NCI-H146 treated with DMSO at 0.1 percent for 48 hours (cell line): ENCODE data around the gene SPEG.

Experiments
- DNase-seq: peaks from one replicate; lab custom pipeline; 2025; ENCODE audit not compliant: unreplicated experiment; lab: John Stamatoyannopoulos, UW

Gene SPEG

GRCh38 chr2:219475697-219476651, 41.3 kb downstream of the SPEG start:
- DNase-seq = no peak

DNA sequence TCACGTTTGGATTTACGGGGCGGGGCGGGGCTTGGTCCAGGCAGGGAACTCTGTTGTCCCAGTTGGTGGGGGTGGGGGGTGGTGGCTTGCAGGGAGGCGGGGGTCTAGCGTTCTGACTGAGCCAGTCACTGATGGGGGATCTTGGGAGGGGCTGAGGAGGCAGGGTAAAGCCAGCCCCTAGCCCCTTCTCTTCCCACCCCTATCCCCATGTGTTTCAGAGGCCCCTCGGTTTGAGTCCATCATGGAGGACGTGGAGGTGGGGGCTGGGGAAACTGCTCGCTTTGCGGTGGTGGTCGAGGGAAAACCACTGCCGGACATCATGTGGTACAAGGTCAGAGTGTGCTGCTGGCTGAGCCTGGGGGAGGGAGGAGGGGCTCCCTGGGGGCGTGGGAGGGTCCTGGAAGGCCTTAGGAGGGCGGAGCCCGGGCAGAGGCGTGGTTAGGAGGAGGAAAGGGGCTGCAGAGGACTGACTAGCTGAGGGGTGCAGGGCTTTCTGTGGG, 42.1 kb downstream of the SPEG start:
- no peak for DNase-seq

- no peak for DNase-seq
Observed at GRCh38 chr2:219477179-219477578, 42.5 kb downstream of the SPEG start.

DNA sequence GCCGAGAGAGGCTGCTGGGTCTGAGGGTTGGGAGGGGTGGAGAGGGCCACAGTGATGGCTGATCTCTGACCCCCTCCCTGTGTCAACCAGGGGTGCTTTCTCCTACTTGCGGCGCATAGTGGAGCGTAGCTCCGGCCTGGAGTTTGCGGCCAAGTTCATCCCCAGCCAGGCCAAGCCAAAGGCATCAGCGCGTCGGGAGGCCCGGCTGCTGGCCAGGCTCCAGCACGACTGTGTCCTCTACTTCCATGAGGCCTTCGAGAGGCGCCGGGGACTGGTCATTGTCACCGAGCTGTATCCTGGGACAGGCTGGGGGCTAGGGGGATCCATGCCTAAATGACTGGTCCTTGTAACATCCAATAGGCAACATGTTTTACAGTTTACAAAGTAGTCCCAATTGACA, 43.2 kb downstream of the SPEG start:
- no peak for DNase-seq

DNA sequence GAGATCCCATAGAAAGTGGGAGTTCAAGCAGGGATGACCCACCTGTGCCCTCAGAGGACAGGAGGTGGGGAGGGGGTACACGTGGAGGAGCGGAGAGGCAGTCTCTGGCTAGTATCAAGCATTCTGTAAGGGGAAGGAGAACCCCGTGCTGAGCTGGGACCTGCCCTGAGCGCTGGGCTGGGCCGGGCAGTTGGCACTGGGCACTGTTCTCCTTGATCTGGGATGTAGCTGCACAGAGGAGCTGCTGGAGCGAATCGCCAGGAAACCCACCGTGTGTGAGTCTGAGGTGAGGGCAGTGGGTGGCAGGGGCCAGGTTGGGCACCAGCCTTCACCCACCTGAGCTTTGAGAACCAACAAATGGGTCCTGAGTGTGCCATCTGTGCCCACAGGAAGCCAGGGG, 44.3 kb downstream of the SPEG start:
- no peak for DNase-seq

DNA sequence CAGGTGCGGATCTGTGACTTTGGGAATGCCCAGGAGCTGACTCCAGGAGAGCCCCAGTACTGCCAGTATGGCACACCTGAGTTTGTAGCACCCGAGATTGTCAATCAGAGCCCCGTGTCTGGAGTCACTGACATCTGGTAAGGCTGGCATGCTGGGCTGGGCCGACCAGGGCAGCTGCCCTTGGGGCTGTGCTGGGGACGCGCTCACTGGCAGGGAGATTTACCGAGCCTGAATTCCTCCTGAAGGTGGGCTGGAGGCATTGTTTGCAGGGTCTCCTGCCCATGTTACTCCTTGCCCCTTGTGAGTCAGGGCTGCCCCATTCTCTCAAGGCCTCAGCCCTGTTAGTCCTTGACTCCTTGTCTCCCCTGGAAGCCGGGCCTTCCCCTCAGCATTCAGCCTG, 45.4 kb downstream of the SPEG start:
- no peak for DNase-seq

DNA sequence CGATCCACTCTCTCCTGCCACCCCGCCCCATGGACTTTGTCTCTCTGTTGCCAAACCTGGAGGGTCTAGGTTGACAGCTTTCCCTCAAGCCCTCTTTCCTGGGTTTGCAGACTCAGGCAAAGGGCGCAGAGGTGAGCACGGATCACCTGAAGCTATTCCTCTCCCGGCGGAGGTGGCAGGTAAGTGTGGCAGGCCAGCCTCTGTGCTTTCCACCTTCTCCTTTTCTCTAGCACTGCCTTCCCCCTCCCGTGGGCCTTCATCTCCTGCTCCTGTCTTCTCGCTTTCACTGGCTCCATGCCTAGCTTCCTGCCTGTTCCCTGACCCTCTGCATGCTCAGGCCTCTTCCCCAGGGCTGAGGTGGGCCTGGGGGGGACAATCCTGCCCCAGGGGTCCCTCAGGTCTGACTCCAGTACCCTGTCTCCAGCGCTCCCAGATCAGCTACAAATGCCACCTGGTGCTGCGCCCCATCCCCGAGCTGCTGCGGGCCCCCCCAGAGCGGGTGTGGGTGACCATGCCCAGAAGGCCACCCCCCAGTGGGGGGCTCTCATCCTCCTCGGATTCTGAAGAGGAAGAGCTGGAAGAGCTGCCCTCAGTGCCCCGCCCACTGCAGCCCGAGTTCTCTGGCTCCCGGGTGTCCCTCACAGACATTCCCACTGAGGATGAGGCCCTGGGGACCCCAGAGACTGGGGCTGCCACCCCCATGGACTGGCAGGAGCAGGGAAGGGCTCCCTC, 48.2 kb downstream of the SPEG start:
- no peak for DNase-seq

DNA sequence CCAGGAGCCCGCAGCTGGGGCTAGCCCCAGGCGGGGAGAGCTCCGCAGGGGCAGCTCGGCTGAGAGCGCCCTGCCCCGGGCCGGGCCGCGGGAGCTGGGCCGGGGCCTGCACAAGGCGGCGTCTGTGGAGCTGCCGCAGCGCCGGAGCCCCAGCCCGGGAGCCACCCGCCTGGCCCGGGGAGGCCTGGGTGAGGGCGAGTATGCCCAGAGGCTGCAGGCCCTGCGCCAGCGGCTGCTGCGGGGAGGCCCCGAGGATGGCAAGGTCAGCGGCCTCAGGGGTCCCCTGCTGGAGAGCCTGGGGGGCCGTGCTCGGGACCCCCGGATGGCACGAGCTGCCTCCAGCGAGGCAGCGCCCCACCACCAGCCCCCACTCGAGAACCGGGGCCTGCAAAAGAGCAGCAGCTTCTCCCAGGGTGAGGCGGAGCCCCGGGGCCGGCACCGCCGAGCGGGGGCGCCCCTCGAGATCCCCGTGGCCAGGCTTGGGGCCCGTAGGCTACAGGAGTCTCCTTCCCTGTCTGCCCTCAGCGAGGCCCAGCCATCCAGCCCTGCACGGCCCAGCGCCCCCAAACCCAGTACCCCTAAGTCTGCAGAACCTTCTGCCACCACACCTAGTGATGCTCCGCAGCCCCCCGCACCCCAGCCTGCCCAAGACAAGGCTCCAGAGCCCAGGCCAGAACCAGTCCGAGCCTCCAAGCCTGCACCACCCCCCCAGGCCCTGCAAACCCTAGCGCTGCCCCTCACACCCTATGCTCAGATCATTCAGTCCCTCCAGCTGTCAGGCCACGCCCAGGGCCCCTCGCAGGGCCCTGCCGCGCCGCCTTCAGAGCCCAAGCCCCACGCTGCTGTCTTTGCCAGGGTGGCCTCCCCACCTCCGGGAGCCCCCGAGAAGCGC, 49.1 kb downstream of the SPEG start:
- no peak for DNase-seq

DNA sequence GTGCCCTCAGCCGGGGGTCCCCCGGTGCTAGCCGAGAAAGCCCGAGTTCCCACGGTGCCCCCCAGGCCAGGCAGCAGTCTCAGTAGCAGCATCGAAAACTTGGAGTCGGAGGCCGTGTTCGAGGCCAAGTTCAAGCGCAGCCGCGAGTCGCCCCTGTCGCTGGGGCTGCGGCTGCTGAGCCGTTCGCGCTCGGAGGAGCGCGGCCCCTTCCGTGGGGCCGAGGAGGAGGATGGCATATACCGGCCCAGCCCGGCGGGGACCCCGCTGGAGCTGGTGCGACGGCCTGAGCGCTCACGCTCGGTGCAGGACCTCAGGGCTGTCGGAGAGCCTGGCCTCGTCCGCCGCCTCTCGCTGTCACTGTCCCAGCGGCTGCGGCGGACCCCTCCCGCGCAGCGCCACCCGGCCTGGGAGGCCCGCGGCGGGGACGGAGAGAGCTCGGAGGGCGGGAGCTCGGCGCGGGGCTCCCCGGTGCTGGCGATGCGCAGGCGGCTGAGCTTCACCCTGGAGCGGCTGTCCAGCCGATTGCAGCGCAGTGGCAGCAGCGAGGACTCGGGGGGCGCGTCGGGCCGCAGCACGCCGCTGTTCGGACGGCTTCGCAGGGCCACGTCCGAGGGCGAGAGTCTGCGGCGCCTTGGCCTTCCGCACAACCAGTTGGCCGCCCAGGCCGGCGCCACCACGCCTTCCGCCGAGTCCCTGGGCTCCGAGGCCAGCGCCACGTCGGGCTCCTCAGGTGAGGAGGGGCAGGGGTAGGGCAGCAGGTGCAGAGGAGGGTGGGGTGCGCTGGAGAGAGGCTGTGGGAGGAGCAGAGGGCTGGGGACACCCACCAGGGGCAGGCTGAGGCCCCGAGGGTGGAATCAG, 49.9 kb downstream of the SPEG start:
- peak; percentile 16 for DNase-seq

- no peak for DNase-seq
Observed at GRCh38 chr2:219485201-219485580, 50.5 kb downstream of the SPEG start.

- no peak for DNase-seq
Observed at GRCh38 chr2:219486380-219486959, 51.8 kb downstream of the SPEG start.

DNA sequence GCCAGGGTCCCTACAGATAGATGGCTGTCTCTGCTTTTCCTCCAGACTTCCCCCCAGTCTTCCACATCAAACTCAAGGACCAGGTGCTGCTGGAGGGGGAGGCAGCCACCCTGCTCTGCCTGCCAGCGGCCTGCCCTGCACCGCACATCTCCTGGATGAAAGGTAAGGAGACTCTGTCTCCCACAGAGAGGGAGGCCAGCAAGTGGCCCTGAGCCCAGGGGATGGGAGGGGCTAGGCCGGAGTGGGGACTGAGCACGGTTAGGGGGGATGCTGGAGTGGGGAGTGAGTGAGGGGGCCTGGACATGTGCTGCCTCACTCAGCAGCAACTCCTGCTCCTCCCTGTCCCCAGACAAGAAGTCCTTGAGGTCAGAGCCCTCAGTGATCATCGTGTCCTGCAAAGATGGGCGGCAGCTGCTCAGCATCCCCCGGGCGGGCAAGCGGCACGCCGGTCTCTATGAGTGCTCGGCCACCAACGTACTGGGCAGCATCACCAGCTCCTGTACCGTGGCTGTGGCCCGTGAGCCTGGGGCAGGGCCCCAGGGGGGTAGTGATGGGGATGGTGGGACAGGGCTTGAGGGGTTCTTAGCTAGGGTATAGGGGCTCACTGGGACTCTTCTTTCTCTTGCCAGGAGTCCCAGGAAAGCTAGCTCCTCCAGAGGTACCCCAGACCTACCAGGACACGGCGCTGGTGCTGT, 53.7 kb downstream of the SPEG start:
- no peak for DNase-seq

DNA sequence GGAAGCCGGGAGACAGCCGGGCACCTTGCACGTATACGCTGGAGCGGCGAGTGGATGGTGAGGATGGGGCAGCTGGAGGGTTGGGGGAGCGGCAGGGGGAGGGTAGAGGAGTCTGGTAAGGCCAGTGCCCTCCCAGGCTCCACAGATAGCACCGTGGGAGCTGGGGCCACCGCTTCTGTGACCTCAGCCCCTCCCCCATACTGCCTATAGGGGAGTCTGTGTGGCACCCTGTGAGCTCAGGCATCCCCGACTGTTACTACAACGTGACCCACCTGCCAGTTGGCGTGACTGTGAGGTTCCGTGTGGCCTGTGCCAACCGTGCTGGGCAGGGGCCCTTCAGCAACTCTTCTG, 54.2 kb downstream of the SPEG start:
- DNase-seq = no peak

- DNase-seq = no peak
Observed at GRCh38 chr2:219489315-219489714, 54.7 kb downstream of the SPEG start.

- DNase-seq = no peak
Observed at GRCh38 chr2:219490186-219490585, 55.5 kb downstream of the SPEG start.

- no peak for DNase-seq
Observed at GRCh38 chr2:219490600-219491130, 56.0 kb downstream of the SPEG start.

DNA sequence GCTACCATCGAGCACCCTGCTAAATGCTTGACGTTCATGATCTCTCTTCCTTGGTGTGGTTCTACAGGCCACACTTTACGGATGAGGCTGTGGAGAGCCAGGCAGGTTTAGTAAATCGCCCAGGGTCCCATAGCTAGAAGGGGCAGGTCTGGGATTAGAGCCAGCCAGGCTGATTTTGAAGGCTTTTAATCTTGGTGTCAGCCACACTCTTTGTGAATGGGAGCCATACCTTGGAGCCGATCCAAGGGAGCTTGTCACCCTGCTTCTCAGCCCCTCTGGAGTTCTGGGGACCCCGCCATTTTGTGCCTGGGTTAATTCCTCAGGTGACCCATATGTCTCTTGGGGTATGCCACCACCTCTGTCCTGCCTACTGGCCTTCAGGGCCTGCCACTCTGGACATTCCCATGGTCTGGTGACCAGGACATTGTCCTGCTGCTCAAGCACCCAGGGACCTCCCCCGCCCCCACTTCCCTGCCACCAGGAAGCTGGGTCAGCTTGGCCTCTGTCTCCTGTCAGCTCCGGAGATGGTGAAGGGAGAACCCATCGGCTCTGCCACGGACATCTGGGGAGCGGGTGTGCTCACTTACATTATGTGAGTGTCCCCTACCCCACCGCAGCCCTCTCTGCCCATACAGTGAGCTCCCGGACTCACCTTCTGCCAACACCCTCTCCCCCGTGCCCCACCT, 56.8 kb downstream of the SPEG start:
- DNase-seq = no peak

- no peak for DNase-seq
Observed at GRCh38 chr2:219492575-219492974, 57.9 kb downstream of the SPEG start.
